PC-9 (cell line): Measurements from ENCODE around the gene CNTN6. TPM values are rescaled to one million over a fixed set of nuclear protein-coding genes. Genes with fewer than 3 reads are reported as not detected.

ENCODE experiments used
- BruUV-seq: library from RNA; stranded (reverse); fragments of 400-500 nt; replicated peaks from 2 replicates; lab custom pipeline; 2021; lab: Mats Ljungman, UMichigan
- CTCF ChIA-PET: fragments of 300-600 bp; sonication (Branson Sonifier 250); formaldehyde crosslinking; loops from one replicate; lab custom pipeline; 2022; ENCODE audit warnings: antibody characterized with exemption; lab: Charles Lee
- POLR2A ChIA-PET: fragments of 300-600 bp; sonication (Branson Sonifier 250); formaldehyde crosslinking; loops from one replicate; lab custom pipeline; 2022; ENCODE audit warnings: antibody characterized with exemption; ENCODE audit not compliant: unreplicated experiment; lab: Charles Lee
- DNase-seq, 2 experiments: peaks; one replicate each; pipeline versions ENCODE4 v3.0.0 to v3.0.0-alpha.2; 2015 to 2022; ENCODE audit warnings: mixed read lengths in 1 of 2
- H2AFZ ChIP-seq: fragments of 200-600 bp; sonication (generic); 2 replicates; pipeline ENCODE4 v1.8.1; 2017; ENCODE audit warnings: antibody characterized with exemption
- H3F3A ChIP-seq: fragments of 200-600 bp; sonication (generic); 2 replicates; pipeline ENCODE4 v1.8.1; 2017; ENCODE audit warnings: antibody characterized with exemption, mild to moderate bottlenecking, low read depth; ENCODE audit not compliant: insufficient read depth
- H3K27ac ChIP-seq: fragments of 200-600 bp; sonication (generic); 2 replicates; pipeline ENCODE4 v1.6.1; 2016; ENCODE audit warnings: mixed run types
- H3K27me3 ChIP-seq: fragments of 200-600 bp; sonication (generic); 2 replicates; pipeline ENCODE4 v1.6.1; 2016; ENCODE audit warnings: low read depth, mixed run types; ENCODE audit not compliant: insufficient read depth
- H3K36me3 ChIP-seq: fragments of 200-600 bp; sonication (generic); 2 replicates; pipeline ENCODE4 v1.6.1; 2016; ENCODE audit warnings: low read depth, mixed run types
- H3K4me1 ChIP-seq: fragments of 200-600 bp; sonication (generic); replicated peaks from 2 replicates; pipeline ENCODE4 v1.6.1; 2016; ENCODE audit warnings: mixed run types; ENCODE audit not compliant: insufficient read depth
- H3K4me2 ChIP-seq: fragments of 200-600 bp; sonication (generic); 2 replicates; pipeline ENCODE4 v1.6.1; 2017; ENCODE audit warnings: mixed run types
- H3K4me3 ChIP-seq: fragments of 200-600 bp; sonication (generic); 2 replicates; pipeline ENCODE4 v1.6.1; 2016; ENCODE audit warnings: mixed run types
- H3K79me2 ChIP-seq: fragments of 200-600 bp; sonication (generic); 2 replicates; pipeline ENCODE4 v1.6.1; 2017; ENCODE audit warnings: low read depth, mixed run types
- H3K9me2 ChIP-seq: fragments of 200-600 bp; sonication (generic); 2 replicates; pipeline ENCODE4 v1.8.1; 2017; ENCODE audit warnings: mild to moderate bottlenecking; ENCODE audit not compliant: insufficient read depth
- H3K9me3 ChIP-seq: fragments of 200-600 bp; sonication (generic); 2 replicates; pipeline ENCODE4 v1.8.1; 2016; ENCODE audit warnings: low read depth; ENCODE audit not compliant: insufficient read depth
- H4K20me1 ChIP-seq: fragments of 200-600 bp; sonication (generic); 2 replicates; pipeline ENCODE4 v1.8.1; 2017; ENCODE audit not compliant: insufficient read depth
- EZH2 ChIP-seq: fragments of 200-600 bp; sonication (generic); IDR thresholded peaks from 2 replicates; pipeline ENCODE4 v1.8.0; 2017; ENCODE audit warnings: antibody characterized with exemption, low read depth
- intact Hi-C: fragments of 100-400 bp; cut with micrococcal nuclease; formaldehyde crosslinking; loops from one replicate; pipeline ENCODE4 v1.10.0; 2022; ENCODE audit not compliant: unreplicated experiment
- total RNA-seq: library from RNA; stranded (reverse); gene quantifications from 2 replicates; pipeline ENCODE4 v1.2.3, GENCODE V29; 2021
- TF ChIP-seq, protein P1 (sequence below): fragments of 200-600 bp; sonication (generic); conservative IDR thresholded peaks from 2 replicates; pipeline ENCODE4 v1.6.1; 2017; ENCODE audit warnings: mixed run types, antibody characterized with exemption, mild to moderate bottlenecking, moderate library complexity

The CNTN6 gene
- total RNA-seq, 1 experiment from 2014 or later: not detected

DNA sequence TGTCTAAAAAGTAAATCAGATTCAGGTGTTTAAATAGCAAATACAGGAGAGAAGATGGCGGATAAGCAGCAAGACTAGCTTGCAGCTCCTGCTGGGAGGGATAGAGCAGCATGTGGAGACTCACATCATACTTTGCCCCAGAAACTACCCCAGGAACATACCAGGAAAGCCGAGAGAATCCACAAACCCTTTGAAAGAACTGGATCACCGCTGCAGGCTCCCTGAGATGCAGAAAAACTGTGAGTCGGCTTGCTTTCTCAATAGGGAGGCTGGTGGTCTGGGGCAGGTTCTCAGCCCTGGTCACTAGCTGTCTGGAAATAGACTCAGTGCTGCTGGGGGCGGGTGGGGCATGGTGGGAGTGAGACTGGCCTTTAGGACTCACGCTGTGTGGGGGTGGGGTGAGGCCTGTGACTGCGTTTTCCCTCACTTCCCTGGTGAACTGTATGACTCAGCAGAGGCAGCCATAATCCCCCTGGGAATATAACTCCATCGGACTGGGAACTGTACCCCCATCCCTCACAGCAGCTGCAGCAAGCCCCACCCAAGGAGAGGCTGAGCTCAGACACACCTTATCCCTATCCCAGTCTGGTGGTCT lies 142.8 kb downstream of the CNTN6 start:
- H3K4me3 ChIP-seq: no peak overlapping the region
- DNase-seq: no peak
- no peak overlapping the region for H2AFZ ChIP-seq
- no peaks in the 10 kb centered on the region for H3K4me1 ChIP-seq
- BruUV-seq: no TSS peak
- H4K20me1 ChIP-seq: no peaks in the 10 kb centered on the region
- intact Hi-C loops: no loop called here
- TF ChIP-seq, protein P1, sequence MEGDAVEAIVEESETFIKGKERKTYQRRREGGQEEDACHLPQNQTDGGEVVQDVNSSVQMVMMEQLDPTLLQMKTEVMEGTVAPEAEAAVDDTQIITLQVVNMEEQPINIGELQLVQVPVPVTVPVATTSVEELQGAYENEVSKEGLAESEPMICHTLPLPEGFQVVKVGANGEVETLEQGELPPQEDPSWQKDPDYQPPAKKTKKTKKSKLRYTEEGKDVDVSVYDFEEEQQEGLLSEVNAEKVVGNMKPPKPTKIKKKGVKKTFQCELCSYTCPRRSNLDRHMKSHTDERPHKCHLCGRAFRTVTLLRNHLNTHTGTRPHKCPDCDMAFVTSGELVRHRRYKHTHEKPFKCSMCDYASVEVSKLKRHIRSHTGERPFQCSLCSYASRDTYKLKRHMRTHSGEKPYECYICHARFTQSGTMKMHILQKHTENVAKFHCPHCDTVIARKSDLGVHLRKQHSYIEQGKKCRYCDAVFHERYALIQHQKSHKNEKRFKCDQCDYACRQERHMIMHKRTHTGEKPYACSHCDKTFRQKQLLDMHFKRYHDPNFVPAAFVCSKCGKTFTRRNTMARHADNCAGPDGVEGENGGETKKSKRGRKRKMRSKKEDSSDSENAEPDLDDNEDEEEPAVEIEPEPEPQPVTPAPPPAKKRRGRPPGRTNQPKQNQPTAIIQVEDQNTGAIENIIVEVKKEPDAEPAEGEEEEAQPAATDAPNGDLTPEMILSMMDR: no peak
- TF ChIP-seq EZH2: no peak
- no peaks in the 10 kb centered on the region for H3K9me3 ChIP-seq
- H3K36me3 ChIP-seq: no peaks in the 10 kb centered on the region
- no peak overlapping the region for H3K4me2 ChIP-seq
- H3K9me2 ChIP-seq: no peaks in the 10 kb centered on the region
- CTCF ChIA-PET: no interaction called here
- H3K27ac ChIP-seq: no peak overlapping the region
- no peaks in the 10 kb centered on the region for H3F3A ChIP-seq
- no peaks in the 10 kb centered on the region for H3K27me3 ChIP-seq
- no peaks in the 10 kb centered on the region for H3K79me2 ChIP-seq
- POLR2A ChIA-PET: no interaction called here

DNA sequence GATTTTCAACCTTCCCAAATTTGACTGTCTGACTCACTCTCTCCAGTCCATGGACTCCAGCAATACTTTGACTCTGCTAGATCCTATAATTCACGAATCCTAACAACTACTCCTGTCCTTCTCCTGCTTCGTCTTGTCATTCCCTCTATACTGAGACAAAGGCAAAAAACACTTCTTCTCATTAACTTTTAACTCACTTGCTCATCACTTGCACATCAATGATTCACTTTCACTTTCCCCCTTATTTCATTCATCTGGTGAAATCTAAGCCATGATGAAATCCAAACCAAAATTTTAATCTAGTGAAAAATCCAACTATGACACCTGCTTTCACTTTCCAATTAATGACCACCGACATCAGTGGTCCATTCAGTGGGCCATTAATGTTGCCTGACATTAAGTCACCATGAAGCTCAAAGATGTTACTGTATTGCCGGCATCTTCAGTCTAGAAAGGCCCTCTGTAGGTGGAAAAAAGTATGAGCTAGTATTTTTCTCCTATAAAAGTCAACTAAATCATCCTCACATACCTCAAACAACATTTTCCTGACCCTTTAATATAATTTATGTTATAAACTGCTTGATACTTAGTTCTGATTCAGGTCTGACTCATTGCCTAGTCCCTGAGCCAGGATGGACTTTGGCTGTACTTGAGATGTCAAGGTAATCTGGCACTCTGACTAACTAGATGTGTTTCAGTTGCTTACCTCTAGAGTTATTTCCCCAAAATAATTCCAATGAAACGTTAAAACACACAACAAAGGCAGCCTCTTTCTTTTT lies 158.6 kb downstream of the CNTN6 start:
- CTCF ChIA-PET: no interaction called here
- intact Hi-C loops: no loop called here
- Histone ChIP-seq H3K4me3 (no peak overlapping the region), H3K4me2 (no peak overlapping the region), H3K79me2 (no peaks in the 10 kb centered on the region), H3K9me3 (no peaks in the 10 kb centered on the region), H3K4me1 (no peaks in the 10 kb centered on the region), H2AFZ (no peak overlapping the region), H3F3A (no peaks in the 10 kb centered on the region), H3K36me3 (no peaks in the 10 kb centered on the region), H4K20me1 (no peaks in the 10 kb centered on the region), H3K27me3 (no peaks in the 10 kb centered on the region), H3K9me2 (no peaks in the 10 kb centered on the region), H3K27ac (no peak overlapping the region)
- POLR2A ChIA-PET: no interaction called here
- no peak for TF ChIP-seq EZH2
- TF ChIP-seq, protein P1: no peak
- no TSS peak for BruUV-seq
- no peak for DNase-seq

DNA sequence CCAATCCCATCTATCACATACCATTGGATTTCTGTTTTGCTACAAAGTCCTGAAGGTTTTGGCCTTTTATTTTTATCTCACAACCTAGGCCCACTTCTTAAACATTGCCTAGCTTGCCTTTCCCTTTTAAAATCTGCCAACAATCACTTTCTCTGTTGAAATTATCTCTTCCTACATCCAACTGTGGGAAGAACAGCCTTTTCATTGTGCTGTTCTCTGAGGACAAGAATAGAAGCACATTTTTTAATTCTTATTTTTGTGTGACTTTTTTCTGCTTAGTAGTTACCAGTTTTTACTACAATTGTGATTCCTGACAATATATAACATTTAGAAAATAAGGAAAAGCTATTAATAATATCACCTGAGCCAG lies 159.2 kb downstream of the CNTN6 start:
- no peak overlapping the region for H2AFZ ChIP-seq
- DNase-seq: no peak
- H3K4me3 ChIP-seq: no peak overlapping the region
- no TSS peak for BruUV-seq
- no peaks in the 10 kb centered on the region for H3K9me2 ChIP-seq
- no peaks in the 10 kb centered on the region for H3K27me3 ChIP-seq
- H3K4me2 ChIP-seq: no peak overlapping the region
- no peaks in the 10 kb centered on the region for H3F3A ChIP-seq
- H3K4me1 ChIP-seq: no peaks in the 10 kb centered on the region
- H3K79me2 ChIP-seq: no peaks in the 10 kb centered on the region
- ChIA-PET CTCF (no interaction called here), POLR2A (no interaction called here)
- no peaks in the 10 kb centered on the region for H3K36me3 ChIP-seq
- intact Hi-C loops: no loop called here
- no peak overlapping the region for H3K27ac ChIP-seq
- TF ChIP-seq EZH2: no peak
- TF ChIP-seq, protein P1: no peak
- no peaks in the 10 kb centered on the region for H4K20me1 ChIP-seq
- no peaks in the 10 kb centered on the region for H3K9me3 ChIP-seq
